H1 (cell line): ENCODE measurements around the gene ST7L. TPM values are rescaled to one million over a fixed set of nuclear protein-coding genes. Genes with fewer than 3 reads are reported as not detected.

ENCODE experiments used
- CTCF ChIA-PET: fragments of 300-600 bp; sonication (Branson Sonifier 250); formaldehyde crosslinking; loops from one replicate; lab custom pipeline; 2021; ENCODE audit not compliant: partially characterized antibody; lab: Charles Lee
- POLR2A ChIA-PET: fragments of 300-600 bp; sonication (Branson Sonifier 250); formaldehyde crosslinking; loops from one replicate; lab custom pipeline; 2021; ENCODE audit warnings: inconsistent platforms; ENCODE audit not compliant: partially characterized antibody; lab: Charles Lee
- DNase-seq, 2 experiments: peaks; one replicate each; pipeline versions ENCODE4 v3.0.0 to v3.0.0-alpha.2; 2010 to 2022; ENCODE audit warnings: low spot score in 2 of 2, low read depth in 1 of 2, mixed read lengths in 1 of 2
- FAIRE-seq: peaks from 2 replicates; lab custom pipeline; 2011; peaks lifted over from hg19 to GRCh38; lab: Jason Lieb, UNC
- H2AFZ ChIP-seq: 2 replicates; pipeline ENCODE4 v1.8.1; 2012; ENCODE audit warnings: low read length, inconsistent platforms
- H2AK5ac ChIP-seq: 2 replicates; pipeline ENCODE4 v1.6.1; 2013; ENCODE audit warnings: low read depth, low read length
- H2BK120ac ChIP-seq: replicated peaks from 2 replicates; pipeline ENCODE3; 2013; ENCODE audit warnings: low read depth, low read length, inconsistent platforms
- H2BK12ac ChIP-seq: 2 replicates; pipeline ENCODE4 v1.6.1; 2013; ENCODE audit warnings: low read depth, low read length
- H2BK15ac ChIP-seq: 2 replicates; pipeline ENCODE4 v1.6.1; 2013; ENCODE audit warnings: low read length
- H2BK20ac ChIP-seq: 2 replicates; pipeline ENCODE4 v1.6.1; 2013; ENCODE audit warnings: low read length
- H2BK5ac ChIP-seq: 2 replicates; pipeline ENCODE4 v1.6.1; 2013; ENCODE audit warnings: low read depth, low read length
- H3K14ac ChIP-seq: 2 replicates; pipeline ENCODE4 v1.6.1; 2013; ENCODE audit warnings: inconsistent platforms; ENCODE audit not compliant: insufficient read length
- H3K18ac ChIP-seq: 2 replicates; pipeline ENCODE4 v1.6.1; 2013; ENCODE audit warnings: low read length; ENCODE audit errors: extremely low read depth
- H3K23ac ChIP-seq: 2 replicates; pipeline ENCODE4 v1.6.1; 2013; ENCODE audit warnings: inconsistent platforms; ENCODE audit not compliant: insufficient read length
- H3K23me2 ChIP-seq: 2 replicates; pipeline ENCODE4 v1.6.1; 2013; ENCODE audit warnings: low read depth, low read length
- H3K27ac ChIP-seq: 2 replicates; pipeline ENCODE4 v1.6.1; 2011; ENCODE audit warnings: low read depth, low read length, inconsistent platforms
- H3K27me3 ChIP-seq, 4 experiments: replicated peaks in 1 of 4; 1 replicate in 1 of 4; 2 replicates in 3 of 4; pipeline versions ENCODE4 v1.6.1 to v1.8.1; 2011 to 2013; ENCODE audit warnings: low read length in 3 of 4, mild to moderate bottlenecking in 3 of 4, inconsistent platforms in 2 of 4, mixed read lengths in 2 of 4, moderate library complexity in 1 of 4; ENCODE audit not compliant: control insufficient read depth in 3 of 4, insufficient read depth in 3 of 4; ENCODE audit errors: extremely low read depth in 1 of 4
- H3K36me3 ChIP-seq, 4 experiments: 2 replicates each; pipeline versions ENCODE4 v1.6.1 to v1.8.1; 2011 to 2013; ENCODE audit warnings: mild to moderate bottlenecking in 4 of 4, low read length in 3 of 4, moderate library complexity in 2 of 4, control low read depth in 1 of 4, inconsistent platforms in 1 of 4; ENCODE audit not compliant: insufficient read depth in 4 of 4, control insufficient read depth in 2 of 4
- H3K4ac ChIP-seq: replicated peaks from 2 replicates; pipeline ENCODE3; 2013; ENCODE audit warnings: low read length, low read depth, mixed read lengths, inconsistent platforms; ENCODE audit not compliant: insufficient read length
- H3K4me1 ChIP-seq, 4 experiments: replicated peaks in 1 of 4; 1 replicate in 1 of 4; 2 replicates in 3 of 4; pipeline versions ENCODE4 v1.6.1 to v1.8.1; 2011 to 2013; ENCODE audit warnings: low read length in 3 of 4, inconsistent platforms in 2 of 4, mixed read lengths in 1 of 4; ENCODE audit not compliant: insufficient read depth in 4 of 4, control insufficient read depth in 3 of 4
- H3K4me2 ChIP-seq, 2 experiments: 2 replicates each; pipeline versions ENCODE4 v1.6.1 to v1.8.1; 2011 to 2013; ENCODE audit warnings: low read depth in 2 of 2, low read length in 2 of 2, control low read depth in 1 of 2, inconsistent platforms in 1 of 2, mild to moderate bottlenecking in 1 of 2; ENCODE audit not compliant: insufficient read depth in 1 of 2
- H3K4me3 ChIP-seq, 4 experiments: fragments of 200-600, 300-600 bp in 1 of 4; sonication (generic), shearing (Covaris generic), sonication (Bioruptor Twin) in 1 of 4; 2 replicates each; pipeline versions ENCODE4 v1.5.1 to v1.8.1; 2011 to 2016; ENCODE audit warnings: low read length in 4 of 4, low read depth in 3 of 4, control low read depth in 2 of 4, inconsistent platforms in 2 of 4, mild to moderate bottlenecking in 2 of 4, mixed read lengths in 1 of 4, moderate library complexity in 1 of 4; ENCODE audit not compliant: insufficient read depth in 2 of 4; ENCODE audit errors: extremely low read depth in 1 of 4
- H3K56ac ChIP-seq: replicated peaks from 2 replicates; pipeline ENCODE3; 2013; ENCODE audit warnings: low read depth, mild to moderate bottlenecking, mixed read lengths, low read length, inconsistent platforms; ENCODE audit not compliant: insufficient read length
- H3K79me1 ChIP-seq: 2 replicates; pipeline ENCODE4 v1.6.1; 2013; ENCODE audit warnings: low read depth, low read length, control low read depth
- H3K79me2 ChIP-seq, 2 experiments: 2 replicates each; pipeline versions ENCODE4 v1.6.1 to v1.8.1; 2012 to 2013; ENCODE audit warnings: low read length in 2 of 2, mild to moderate bottlenecking in 2 of 2, inconsistent platforms in 1 of 2; ENCODE audit not compliant: insufficient read depth in 2 of 2, control insufficient read depth in 1 of 2
- H3K9ac ChIP-seq, 4 experiments: replicated peaks in 1 of 4; 1 replicate in 1 of 4; 2 replicates in 3 of 4; pipeline versions ENCODE4 v1.6.1 to v1.8.1; 2011 to 2013; ENCODE audit warnings: low read depth in 3 of 4, low read length in 3 of 4, control low read depth in 2 of 4, mild to moderate bottlenecking in 2 of 4, moderate library complexity in 2 of 4, inconsistent platforms in 1 of 4; ENCODE audit errors: extremely low read depth in 1 of 4
- H3K9me3 ChIP-seq, 2 experiments: 2 replicates each; pipeline versions ENCODE4 v1.6.1 to v1.8.1; 2012 to 2013; ENCODE audit warnings: mild to moderate bottlenecking in 2 of 2, moderate library complexity in 2 of 2, control low read depth in 1 of 2, inconsistent platforms in 1 of 2, low read depth in 1 of 2, low read length in 1 of 2, mixed read lengths in 1 of 2; ENCODE audit not compliant: insufficient read depth in 2 of 2
- H4K20me1 ChIP-seq, 2 experiments: replicated peaks in 1 of 2; 2 replicates each; pipeline versions ENCODE3 to v1.8.1; 2011 to 2013; ENCODE audit warnings: inconsistent platforms in 2 of 2, low read length in 2 of 2, mild to moderate bottlenecking in 1 of 2; ENCODE audit not compliant: insufficient read depth in 2 of 2, control insufficient read depth in 1 of 2
- H4K5ac ChIP-seq: 2 replicates; pipeline ENCODE4 v1.6.1; 2013; ENCODE audit warnings: low read length, low read depth, mixed read lengths, inconsistent platforms; ENCODE audit not compliant: insufficient read length
- H4K8ac ChIP-seq: 2 replicates; pipeline ENCODE4 v1.8.0; 2013; ENCODE audit warnings: mild to moderate bottlenecking, moderate library complexity, low read length, inconsistent platforms; ENCODE audit not compliant: insufficient read depth; ENCODE audit errors: extremely low read depth
- H4K91ac ChIP-seq: replicated peaks from 2 replicates; pipeline ENCODE3; 2013; ENCODE audit warnings: low read length, mixed read lengths, inconsistent platforms; ENCODE audit not compliant: insufficient read length
- CBX5 ChIP-seq: fragments of 300-800, 300-1000 bp; sonication (generic); IDR thresholded peaks from 2 replicates; pipeline ENCODE4 v1.7.1; 2016; ENCODE audit warnings: antibody characterized with exemption, low read length, low read depth
- NANOG ChIP-seq: IDR thresholded peaks from 2 replicates; pipeline ENCODE4 v1.6.1; 2011; ENCODE audit warnings: low read length, low read depth, mild to moderate bottlenecking, inconsistent platforms; ENCODE audit not compliant: insufficient read depth, poor library complexity, severe bottlenecking
- NRF1 ChIP-seq: IDR thresholded peaks from 2 replicates; pipeline ENCODE4 v1.6.1; 2011; ENCODE audit warnings: mild to moderate bottlenecking, low read depth, low read length, improper control_type of control experiment
- PHF8 ChIP-seq: fragments of 200-600 bp; sonication (generic); conservative IDR thresholded peaks from 2 replicates; pipeline ENCODE4 v1.7.1; 2012; ENCODE audit warnings: low read depth, mild to moderate bottlenecking, inconsistent platforms, low read length, moderate library complexity
- RNF2 ChIP-seq: fragments of 200-900, 300-1000 bp; sonication (generic); IDR thresholded peaks from 2 replicates; pipeline ENCODE4 v1.7.1; 2016; ENCODE audit warnings: borderline replicate concordance, low read depth, mild to moderate bottlenecking, antibody characterized with exemption, low read length; ENCODE audit not compliant: poor library complexity, severe bottlenecking; ENCODE audit errors: missing control alignments
- SIRT6 ChIP-seq: IDR thresholded peaks from one replicate; pipeline ENCODE4 v1.7.1; 2012; ENCODE audit warnings: low read length, inconsistent platforms
- SP1 ChIP-seq: IDR thresholded peaks from 2 replicates; pipeline ENCODE4 v1.6.1; 2011; ENCODE audit warnings: low read depth, low read length
- SP4 ChIP-seq: IDR thresholded peaks from 2 replicates; pipeline ENCODE4 v1.6.1; 2012; ENCODE audit warnings: low read length, inconsistent platforms
- TCF12 ChIP-seq: IDR thresholded peaks from 2 replicates; pipeline ENCODE4 v1.6.1; 2011; ENCODE audit warnings: low read depth, mild to moderate bottlenecking, low read length
- WGBS, 2 experiments: shearing (Covaris generic) in 1 of 2; methylation state at CpG; one replicate each; pipeline versions ENCODE4 v1.1.6 to v1.1.7; 2013 to 2015; ENCODE audit warnings: low lambda C conversion rate in 2 of 2, mixed read lengths in 2 of 2, inconsistent platforms in 1 of 2, low coverage in 1 of 2, missing lambda C conversion rate in 1 of 2; ENCODE audit not compliant: insufficient replicate concordance in 2 of 2, insufficient coverage in 1 of 2, insufficient read length in 1 of 2; ENCODE audit errors: extremely low coverage in 1 of 2, missing lambda C conversion rate in 1 of 2; 5-methylcytosine and 5-hydroxymethylcytosine counted together
- polyA plus RNA-seq, 7 experiments: library from polyadenylated mRNA; depleted of rRNA in 3 of 7; stranded (reverse) in 5 of 7; unstranded in 2 of 7; fragments of >200 nt in 5 of 7; fragments of 200-250 nt in 2 of 7; gene quantifications; 1 replicate in 5 of 7; 2 replicates in 1 of 7; 4 replicates in 1 of 7; pipeline versions ENCODE4 v1.2.1 to v1.2.3, GENCODE V29; 2011 to 2013; ENCODE audit warnings: missing spikeins in 2 of 7, mixed read lengths in 2 of 7
- total RNA-seq: library from RNA; stranded (reverse); fragmentation: NEBNext Ultra II Directional; extraction: Animal tissue kit (Norgen Biotek cat#: 25700); gene quantifications from 2 replicates; pipeline ENCODE4 v1.2.1, GENCODE V29; 2021
- TF ChIP-seq, protein P1 (sequence below), 3 experiments: IDR thresholded peaks; 1 replicate in 2 of 3; 2 replicates in 1 of 3; pipeline versions ENCODE4 v1.5.1 to v1.6.1; 2011; ENCODE audit warnings: low read length in 3 of 3, mild to moderate bottlenecking in 3 of 3, inconsistent platforms in 2 of 3, low read depth in 1 of 3, moderate library complexity in 1 of 3; ENCODE audit not compliant: insufficient read depth in 1 of 3; ENCODE audit errors: control extremely low read depth in 1 of 3

The ST7L gene
- total and polyA plus RNA-seq, 2 of the 8 experiments (the other 6 are each of a cell fraction or from before 2014, with no cell fraction given), result 9.6 to 16.2 TPM

- WGBS, 2 experiments, result 88% methylated on average over 1 of the region's 1 CpG; no CpG with 5 or more reads in 1 of the 2 experiments
- no peak overlapping the region for H3K27ac ChIP-seq
These were observed 54.9 kb downstream of the ST7L start for GRCh38 chr1:112564081-112564480.

More at GRCh38 chr1:112564081-112564480, 54.9 kb downstream of the ST7L start:
- Histone ChIP-seq H3K14ac (no peak overlapping the region), H3K4me3 (no peak overlapping the region), H2BK5ac (no peak overlapping the region), H3K4me2 (no peak overlapping the region), H3K79me1 (no peaks in the 10 kb centered on the region), H3K4ac (no peak overlapping the region), H3K4me1 (no peaks in the 10 kb centered on the region), H3K36me3 (no peaks in the 10 kb centered on the region; a peak in 2 of 8 replicates), H3K27me3 (no peaks in the 10 kb centered on the region), H2BK120ac (no peak overlapping the region), H4K8ac (no peak overlapping the region), H3K56ac (no peak overlapping the region), H3K9me3 (no peaks in the 10 kb centered on the region), H3K23ac (no peak overlapping the region), H4K91ac (no peak overlapping the region), H2BK20ac (no peak overlapping the region), H2BK12ac (no peak overlapping the region), H2AK5ac (no peak overlapping the region), H2AFZ (no peak overlapping the region), H2BK15ac (no peak overlapping the region), H3K9ac (no peak overlapping the region), H4K5ac (no peak overlapping the region), H3K23me2 (no peaks in the 10 kb centered on the region), H3K79me2 (no peaks in the 10 kb centered on the region), H3K18ac (no peak overlapping the region), H4K20me1 (no peaks in the 10 kb centered on the region)
- ChIA-PET CTCF (no interaction called here), POLR2A (no interaction called here)
- TF ChIP-seq RNF2 (no peak), TCF12 (no peak), SIRT6 (no peak), NANOG (no peak), CBX5 (no peak), SP1 (no peak), PHF8 (no peak), NRF1 (no peak), SP4 (no peak)
- TF ChIP-seq, protein P1, sequence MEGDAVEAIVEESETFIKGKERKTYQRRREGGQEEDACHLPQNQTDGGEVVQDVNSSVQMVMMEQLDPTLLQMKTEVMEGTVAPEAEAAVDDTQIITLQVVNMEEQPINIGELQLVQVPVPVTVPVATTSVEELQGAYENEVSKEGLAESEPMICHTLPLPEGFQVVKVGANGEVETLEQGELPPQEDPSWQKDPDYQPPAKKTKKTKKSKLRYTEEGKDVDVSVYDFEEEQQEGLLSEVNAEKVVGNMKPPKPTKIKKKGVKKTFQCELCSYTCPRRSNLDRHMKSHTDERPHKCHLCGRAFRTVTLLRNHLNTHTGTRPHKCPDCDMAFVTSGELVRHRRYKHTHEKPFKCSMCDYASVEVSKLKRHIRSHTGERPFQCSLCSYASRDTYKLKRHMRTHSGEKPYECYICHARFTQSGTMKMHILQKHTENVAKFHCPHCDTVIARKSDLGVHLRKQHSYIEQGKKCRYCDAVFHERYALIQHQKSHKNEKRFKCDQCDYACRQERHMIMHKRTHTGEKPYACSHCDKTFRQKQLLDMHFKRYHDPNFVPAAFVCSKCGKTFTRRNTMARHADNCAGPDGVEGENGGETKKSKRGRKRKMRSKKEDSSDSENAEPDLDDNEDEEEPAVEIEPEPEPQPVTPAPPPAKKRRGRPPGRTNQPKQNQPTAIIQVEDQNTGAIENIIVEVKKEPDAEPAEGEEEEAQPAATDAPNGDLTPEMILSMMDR (IDR thresholded peaks at IDR 0.05; ENCODE audit: control extremely low read depth in 1 of 3, insufficient read depth in 1 of 3, low read depth in 1 of 3, low read length in 3 of 3), result no peak
- FAIRE-seq, result no peak
- DNase-seq, result no peak
